Nephron progenitor cell (in vitro differentiated cells): ENCODE results near the gene KDM4B.

Source experiments
- DNase-seq: peaks from one replicate; pipeline ENCODE4 v3.0.0; 2021
- H3K27ac Mint-ChIP-seq: 2 replicates; pipeline ENCODE4 v1.8.0; 2021; ENCODE audit warnings: mild to moderate bottlenecking, moderate library complexity, mixed read lengths
- H3K27me3 Mint-ChIP-seq: 2 replicates; pipeline ENCODE4 v1.8.0; 2021; ENCODE audit warnings: mild to moderate bottlenecking, low read depth, mixed read lengths; ENCODE audit not compliant: poor library complexity
- H3K36me3 Mint-ChIP-seq: 2 replicates; pipeline ENCODE4 v1.8.0; 2021; ENCODE audit warnings: low read depth, mixed read lengths
- H3K4me1 Mint-ChIP-seq: 2 replicates; pipeline ENCODE4 v1.8.0; 2021; ENCODE audit warnings: mixed read lengths
- H3K4me3 Mint-ChIP-seq: 2 replicates; pipeline ENCODE4 v1.8.0; 2021; ENCODE audit warnings: mild to moderate bottlenecking, moderate library complexity, mixed read lengths
- H3K9me3 Mint-ChIP-seq: 2 replicates; pipeline ENCODE4 v1.8.0; 2021; ENCODE audit warnings: mild to moderate bottlenecking, moderate library complexity, mixed read lengths
- TF ChIP-seq, protein P1 (sequence below): fragments of 200-600 bp; sonication (generic); IDR thresholded peaks from 2 replicates; pipeline ENCODE4 v1.5.0; 2021; ENCODE audit warnings: antibody characterized with exemption

KDM4B gene

DNA sequence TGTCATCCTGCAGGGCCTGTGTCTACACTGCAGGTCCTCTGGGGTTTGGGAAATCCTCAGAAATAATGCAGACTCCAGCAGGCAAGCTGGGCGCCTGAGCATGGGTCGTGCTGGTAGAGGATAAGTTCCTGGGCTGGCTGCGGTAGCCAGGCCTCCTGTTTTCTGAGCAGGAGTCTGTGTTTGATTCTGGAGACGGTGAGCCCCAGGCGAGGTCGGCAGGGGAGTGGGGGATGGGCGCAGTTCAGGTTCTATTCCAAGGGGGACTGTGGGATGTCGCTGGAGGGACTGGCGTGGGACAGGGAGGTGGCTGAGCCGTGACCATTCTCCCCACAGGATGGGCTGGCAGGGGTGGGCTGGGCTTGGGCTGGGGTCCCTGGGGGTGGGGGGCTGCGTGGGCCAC is 154.7 kb downstream of the KDM4B start:
- no peak for DNase-seq
- no peaks in the 10 kb centered on the region for H3K27me3 Mint-ChIP-seq
- no peak overlapping the region for H3K4me3 Mint-ChIP-seq
- H3K9me3 Mint-ChIP-seq = no peaks in the 10 kb centered on the region
- TF ChIP-seq, protein P1, sequence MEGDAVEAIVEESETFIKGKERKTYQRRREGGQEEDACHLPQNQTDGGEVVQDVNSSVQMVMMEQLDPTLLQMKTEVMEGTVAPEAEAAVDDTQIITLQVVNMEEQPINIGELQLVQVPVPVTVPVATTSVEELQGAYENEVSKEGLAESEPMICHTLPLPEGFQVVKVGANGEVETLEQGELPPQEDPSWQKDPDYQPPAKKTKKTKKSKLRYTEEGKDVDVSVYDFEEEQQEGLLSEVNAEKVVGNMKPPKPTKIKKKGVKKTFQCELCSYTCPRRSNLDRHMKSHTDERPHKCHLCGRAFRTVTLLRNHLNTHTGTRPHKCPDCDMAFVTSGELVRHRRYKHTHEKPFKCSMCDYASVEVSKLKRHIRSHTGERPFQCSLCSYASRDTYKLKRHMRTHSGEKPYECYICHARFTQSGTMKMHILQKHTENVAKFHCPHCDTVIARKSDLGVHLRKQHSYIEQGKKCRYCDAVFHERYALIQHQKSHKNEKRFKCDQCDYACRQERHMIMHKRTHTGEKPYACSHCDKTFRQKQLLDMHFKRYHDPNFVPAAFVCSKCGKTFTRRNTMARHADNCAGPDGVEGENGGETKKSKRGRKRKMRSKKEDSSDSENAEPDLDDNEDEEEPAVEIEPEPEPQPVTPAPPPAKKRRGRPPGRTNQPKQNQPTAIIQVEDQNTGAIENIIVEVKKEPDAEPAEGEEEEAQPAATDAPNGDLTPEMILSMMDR = no peak
- H3K36me3 Mint-ChIP-seq = peaks cover 32% of the 10 kb centered on the region
- H3K27ac Mint-ChIP-seq = no peak overlapping the region
- peaks cover 79% of the 10 kb centered on the region for H3K4me1 Mint-ChIP-seq

DNA sequence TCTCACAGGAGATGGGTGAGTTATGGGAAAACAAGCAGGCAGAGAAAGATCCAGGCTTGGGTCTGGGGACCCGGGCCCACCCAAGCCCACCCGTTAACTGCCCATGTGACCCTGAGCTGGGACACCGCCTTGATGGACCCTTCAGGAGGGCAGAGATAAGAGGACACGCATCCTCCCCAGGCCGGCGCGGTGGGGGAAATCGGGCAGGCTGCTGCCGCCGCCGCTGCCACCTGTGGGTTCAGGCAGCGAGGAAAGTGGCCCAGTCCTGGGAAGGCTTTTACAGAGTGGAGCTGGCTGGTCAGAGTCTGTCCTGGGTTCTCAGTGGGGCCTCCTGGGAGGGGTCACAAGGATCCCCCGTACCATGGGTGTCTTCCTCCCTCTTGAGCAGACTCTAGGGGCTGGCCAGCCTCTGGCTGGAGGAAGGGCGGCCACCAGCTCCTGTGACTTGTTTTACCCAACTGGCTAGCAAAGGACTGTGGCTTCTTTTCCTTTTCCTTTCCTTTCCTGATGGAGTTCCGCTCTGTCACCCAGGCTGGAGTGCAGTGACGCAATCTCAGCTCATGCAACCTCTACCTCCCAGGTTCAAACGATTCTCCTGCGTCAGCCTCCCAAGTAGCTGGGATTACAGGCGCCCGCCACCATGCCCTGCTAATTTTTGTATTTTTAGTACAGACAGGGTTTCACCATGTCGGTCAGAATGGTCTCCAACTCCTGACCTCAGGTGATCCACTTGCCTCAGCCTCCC is 155.4 kb downstream of the KDM4B start:
- Mint-ChIP-seq H3K27me3 (no peaks in the 10 kb centered on the region), H3K4me3 (no peak overlapping the region), H3K9me3 (no peaks in the 10 kb centered on the region), H3K27ac (no peak overlapping the region), H3K36me3 (peaks cover 25% of the 10 kb centered on the region), H3K4me1 (peaks cover 78% of the 10 kb centered on the region)
- TF ChIP-seq, protein P1 = no peak
- DNase-seq = no peak

- no peak overlapping the region for H3K4me3 Mint-ChIP-seq
- H3K9me3 Mint-ChIP-seq = no peaks in the 10 kb centered on the region
- H3K27me3 Mint-ChIP-seq = no peaks in the 10 kb centered on the region
- no peak for DNase-seq
- TF ChIP-seq, protein P1 = no peak
- no peak overlapping the region for H3K27ac Mint-ChIP-seq
- H3K36me3 Mint-ChIP-seq = peaks cover 23% of the 10 kb centered on the region
- H3K4me1 Mint-ChIP-seq = peaks cover 82% of the 10 kb centered on the region
These were observed 156.5 kb downstream of the KDM4B start for GRCh38 chr19:5125376-5125775.

GRCh38 chr19:5125797-5126497 is 157.0 kb downstream of the KDM4B start:
- peaks cover 22% of the 10 kb centered on the region for H3K36me3 Mint-ChIP-seq
- no peak for DNase-seq
- no peak overlapping the region for H3K27ac Mint-ChIP-seq
- no peak overlapping the region for H3K4me3 Mint-ChIP-seq
- H3K4me1 Mint-ChIP-seq = peaks cover 87% of the 10 kb centered on the region
- TF ChIP-seq, protein P1 = no peak
- H3K9me3 Mint-ChIP-seq = no peaks in the 10 kb centered on the region
- no peaks in the 10 kb centered on the region for H3K27me3 Mint-ChIP-seq

- no peaks in the 10 kb centered on the region for H3K27me3 Mint-ChIP-seq
- TF ChIP-seq, protein P1 = no peak
- H3K36me3 Mint-ChIP-seq = peaks cover 16% of the 10 kb centered on the region
- H3K9me3 Mint-ChIP-seq = no peaks in the 10 kb centered on the region
- no peak overlapping the region for H3K4me3 Mint-ChIP-seq
- no peak overlapping the region for H3K27ac Mint-ChIP-seq
- no peak for DNase-seq
- peaks cover 82% of the 10 kb centered on the region for H3K4me1 Mint-ChIP-seq
These were observed 157.7 kb downstream of the KDM4B start for GRCh38 chr19:5126498-5127223.
